ENCODE data around the gene MSMP.

DNA sequence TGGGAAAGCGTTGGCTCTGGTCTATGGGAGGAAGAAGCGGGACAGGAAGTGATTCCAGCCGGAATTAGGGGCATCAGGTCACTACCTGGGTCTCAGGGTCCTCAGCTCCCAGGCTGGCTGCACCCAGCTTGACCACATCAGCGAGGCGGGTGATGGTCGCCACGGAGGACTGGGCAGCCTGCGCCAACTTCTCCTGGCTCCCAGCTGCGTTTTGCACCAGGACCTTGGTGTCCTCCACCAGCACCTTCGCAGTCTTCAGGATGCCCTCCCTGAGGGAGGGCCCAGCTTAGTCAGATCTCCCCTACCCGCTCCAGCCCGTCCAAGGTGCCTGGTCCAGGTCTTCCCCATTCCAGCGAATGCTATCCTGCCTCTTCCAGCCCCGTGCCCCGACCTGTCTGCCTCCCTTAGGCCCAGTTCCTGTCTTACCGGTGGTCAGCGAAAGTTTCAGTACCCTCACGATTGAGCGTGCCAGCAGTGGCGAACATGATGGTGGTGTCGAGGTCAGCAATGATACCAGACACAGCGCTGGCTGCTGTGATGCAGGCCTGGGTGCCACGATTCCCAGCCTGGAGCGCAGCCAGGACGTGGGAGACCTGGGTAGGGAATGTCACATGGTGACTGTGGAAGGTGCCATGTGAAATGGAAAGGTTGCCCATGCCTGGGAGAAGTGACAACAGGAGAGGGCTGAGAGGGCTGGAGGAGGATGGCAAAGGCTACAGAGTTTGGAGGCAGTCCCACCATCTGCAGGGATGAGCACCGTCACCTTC is 50.0 kb downstream of the MSMP start:
- TF ChIP-seq, protein P1, sequence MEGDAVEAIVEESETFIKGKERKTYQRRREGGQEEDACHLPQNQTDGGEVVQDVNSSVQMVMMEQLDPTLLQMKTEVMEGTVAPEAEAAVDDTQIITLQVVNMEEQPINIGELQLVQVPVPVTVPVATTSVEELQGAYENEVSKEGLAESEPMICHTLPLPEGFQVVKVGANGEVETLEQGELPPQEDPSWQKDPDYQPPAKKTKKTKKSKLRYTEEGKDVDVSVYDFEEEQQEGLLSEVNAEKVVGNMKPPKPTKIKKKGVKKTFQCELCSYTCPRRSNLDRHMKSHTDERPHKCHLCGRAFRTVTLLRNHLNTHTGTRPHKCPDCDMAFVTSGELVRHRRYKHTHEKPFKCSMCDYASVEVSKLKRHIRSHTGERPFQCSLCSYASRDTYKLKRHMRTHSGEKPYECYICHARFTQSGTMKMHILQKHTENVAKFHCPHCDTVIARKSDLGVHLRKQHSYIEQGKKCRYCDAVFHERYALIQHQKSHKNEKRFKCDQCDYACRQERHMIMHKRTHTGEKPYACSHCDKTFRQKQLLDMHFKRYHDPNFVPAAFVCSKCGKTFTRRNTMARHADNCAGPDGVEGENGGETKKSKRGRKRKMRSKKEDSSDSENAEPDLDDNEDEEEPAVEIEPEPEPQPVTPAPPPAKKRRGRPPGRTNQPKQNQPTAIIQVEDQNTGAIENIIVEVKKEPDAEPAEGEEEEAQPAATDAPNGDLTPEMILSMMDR (IDR thresholded peaks at IDR 0.05) = no peak
- no peak for TF ChIP-seq POLR2A (IDR thresholded peaks at IDR 0.05)

Measured in Peyer's patch (tissue), 4 donors.